H1 (cell line): ENCODE results near the gene CELSR3. TPM values are rescaled to one million over a fixed set of nuclear protein-coding genes. Genes with fewer than 3 reads are reported as not detected.

ENCODE experiments used
- EZH2 ChIP-seq: fragments of 200-600 bp; sonication (generic); IDR thresholded peaks from 2 replicates; pipeline ENCODE4 v1.7.1; 2012; ENCODE audit warnings: low read depth, mild to moderate bottlenecking, moderate library complexity, low read length, inconsistent platforms; ENCODE audit not compliant: severe bottlenecking
- KDM5A ChIP-seq: fragments of 200-600 bp; IDR thresholded peaks from 2 replicates; pipeline ENCODE4 v1.7.1; 2012; ENCODE audit warnings: mild to moderate bottlenecking, low read length, inconsistent platforms, mixed read lengths
- TEAD4 ChIP-seq: IDR thresholded peaks from 2 replicates; pipeline ENCODE4 v1.6.1; 2012; ENCODE audit warnings: low read depth, low read length, inconsistent platforms, mixed read lengths
- polyA plus RNA-seq, 7 experiments: library from polyadenylated mRNA; depleted of rRNA in 3 of 7; stranded (reverse) in 5 of 7; unstranded in 2 of 7; fragments of >200 nt in 5 of 7; fragments of 200-250 nt in 2 of 7; gene quantifications; 1 replicate in 5 of 7; 2 replicates in 1 of 7; 4 replicates in 1 of 7; pipeline versions ENCODE4 v1.2.1 to v1.2.3, GENCODE V29; 2011 to 2013; ENCODE audit warnings: missing spikeins in 2 of 7, mixed read lengths in 2 of 7
- total RNA-seq: library from RNA; stranded (reverse); fragmentation: NEBNext Ultra II Directional; extraction: Animal tissue kit (Norgen Biotek cat#: 25700); gene quantifications from 2 replicates; pipeline ENCODE4 v1.2.1, GENCODE V29; 2021

CELSR3 gene
- total and polyA plus RNA-seq, 2 of the 8 experiments (the other 6 are each of a cell fraction or from before 2014, with no cell fraction given) = 11.6 to 29.5 TPM

- TF ChIP-seq EZH2 (no peak), KDM5A (no peak), TEAD4 (no peak)
These were observed 21.3 kb upstream of the CELSR3 start (continued) for GRCh38 chr3:48684054-48684349.
